Mesendoderm (in vitro differentiated cells): Measurements from ENCODE around the gene BTF3L4.
"Not testable (repeated sequence)": the region's sequence is repeated elsewhere in the genome, so short reads cannot be mapped to it uniquely, and the experiment has no call there.

Experiments used
- DNase-seq: peaks from one replicate; pipeline ENCODE4 v3.0.0; 2013
- H2AK5ac ChIP-seq: 2 replicates; pipeline ENCODE4 v1.6.1; 2013; ENCODE audit warnings: low read length, inconsistent platforms
- H2BK120ac ChIP-seq: 2 replicates; pipeline ENCODE4 v1.6.1; 2013; ENCODE audit warnings: low read depth, mild to moderate bottlenecking, low read length, moderate library complexity, mixed read lengths
- H2BK15ac ChIP-seq: replicated peaks from 2 replicates; pipeline ENCODE4 v1.6.1; 2013; ENCODE audit warnings: low read depth, mild to moderate bottlenecking, moderate library complexity
- H2BK5ac ChIP-seq: 2 replicates; pipeline ENCODE4 v1.6.1; 2013; ENCODE audit warnings: low read length, inconsistent platforms
- H3K18ac ChIP-seq: 2 replicates; pipeline ENCODE4 v1.6.1; 2013; ENCODE audit warnings: mild to moderate bottlenecking, low read length, mixed read lengths
- H3K23ac ChIP-seq: one replicate; pipeline ENCODE4 v1.6.1; 2013; ENCODE audit warnings: low read length
- H3K27ac ChIP-seq: 2 replicates; pipeline ENCODE4 v1.5.1; 2013; ENCODE audit warnings: low read depth, mild to moderate bottlenecking, inconsistent platforms, low read length, moderate library complexity
- H3K27me3 ChIP-seq: 2 replicates; pipeline ENCODE4 v1.6.1; 2013; ENCODE audit warnings: low read length, control low read depth, mild to moderate bottlenecking, inconsistent platforms; ENCODE audit not compliant: insufficient read depth, poor library complexity
- H3K36me3 ChIP-seq: 2 replicates; pipeline ENCODE4 v1.6.1; 2013; ENCODE audit warnings: low read length, inconsistent platforms; ENCODE audit not compliant: control insufficient read depth, insufficient read depth
- H3K4ac ChIP-seq: one replicate; pipeline ENCODE4 v1.6.1; 2013; ENCODE audit warnings: low read depth, mild to moderate bottlenecking, low read length, moderate library complexity
- H3K4me1 ChIP-seq: 2 replicates; pipeline ENCODE4 v1.6.1; 2013; ENCODE audit warnings: low read depth, low read length, inconsistent platforms; ENCODE audit not compliant: control insufficient read depth
- H3K4me2 ChIP-seq: 2 replicates; pipeline ENCODE4 v1.6.1; 2013; ENCODE audit warnings: low read length
- H3K4me3 ChIP-seq: 2 replicates; pipeline ENCODE4 v1.5.1; 2013; ENCODE audit warnings: mild to moderate bottlenecking, low read length
- H3K56ac ChIP-seq: one replicate; pipeline ENCODE4 v1.6.1; 2013; ENCODE audit warnings: low read length
- H3K79me1 ChIP-seq: 2 replicates; pipeline ENCODE4 v1.6.1; 2013; ENCODE audit warnings: low read length, inconsistent platforms
- H3K79me2 ChIP-seq: 2 replicates; pipeline ENCODE4 v1.6.1; 2013; ENCODE audit warnings: mild to moderate bottlenecking, low read length; ENCODE audit not compliant: control insufficient read depth, insufficient read depth
- H3K9ac ChIP-seq: 2 replicates; pipeline ENCODE4 v1.6.1; 2013; ENCODE audit warnings: low read length, inconsistent platforms
- H4K5ac ChIP-seq: one replicate; pipeline ENCODE4 v1.6.1; 2013; ENCODE audit warnings: low read length
- H4K8ac ChIP-seq: one replicate; pipeline ENCODE4 v1.6.1; 2013; ENCODE audit warnings: low read depth, mild to moderate bottlenecking, control low read depth, low read length, moderate library complexity
- WGBS: extraction: QIAGEN DNeasy Blood & Tissue Kit; methylation state at CpG from one replicate; pipeline ENCODE4 v1.1.7; 2013; ENCODE audit warnings: low lambda C conversion rate, missing lambda C conversion rate; ENCODE audit not compliant: insufficient coverage; ENCODE audit errors: extremely low coverage; 5-methylcytosine and 5-hydroxymethylcytosine counted together

Gene BTF3L4

GRCh38 chr1:52034050-52034384 lies 22.1 kb upstream of the BTF3L4 start:
- H3K36me3 ChIP-seq, result no peaks in the 10 kb centered on the region
- no CpG with 5 or more reads among the region's 2 CpGs for whole genome bisulfite sequencing
- DNase-seq, result no peak
- H3K79me2 ChIP-seq, result peaks cover 10% of the 10 kb centered on the region
- no peak overlapping the region for H3K23ac ChIP-seq
- no peaks in the 10 kb centered on the region for H3K4me1 ChIP-seq
- H3K9ac ChIP-seq, result no peak overlapping the region
- no peak overlapping the region for H3K56ac ChIP-seq
- no peak overlapping the region for H2BK120ac ChIP-seq
- H4K8ac ChIP-seq, result no peak overlapping the region
- no peak overlapping the region for H4K5ac ChIP-seq
- H3K18ac ChIP-seq, result no peak overlapping the region
- H2BK5ac ChIP-seq, result no peak overlapping the region
- H3K79me1 ChIP-seq, result peaks cover 7% of the 10 kb centered on the region
- no peak overlapping the region for H2AK5ac ChIP-seq
- no peak overlapping the region for H3K4ac ChIP-seq
- no peak overlapping the region for H3K4me2 ChIP-seq
- no peak overlapping the region for H3K4me3 ChIP-seq
- H3K27ac ChIP-seq, result no peak overlapping the region
- H3K27me3 ChIP-seq, result no peaks in the 10 kb centered on the region
- no peak overlapping the region for H2BK15ac ChIP-seq

GRCh38 chr1:52037402-52037814 lies 18.7 kb upstream of the BTF3L4 start:
- no peak overlapping the region for H3K23ac ChIP-seq
- no peak overlapping the region for H3K4me3 ChIP-seq
- H2BK5ac ChIP-seq, result no peak overlapping the region
- H3K27ac ChIP-seq, result no peak overlapping the region
- H3K9ac ChIP-seq, result no peak overlapping the region
- no CpG with 5 or more reads among the region's 5 CpGs for WGBS
- peaks cover 2% of the 10 kb centered on the region for H3K79me1 ChIP-seq
- H3K27me3 ChIP-seq, result no peaks in the 10 kb centered on the region
- no peaks in the 10 kb centered on the region for H3K4me1 ChIP-seq
- peaks cover 5% of the 10 kb centered on the region for H3K79me2 ChIP-seq
- no peak overlapping the region for H3K4ac ChIP-seq
- H3K56ac ChIP-seq, result no peak overlapping the region
- no peak overlapping the region for H2AK5ac ChIP-seq
- H2BK15ac ChIP-seq, result no peak overlapping the region
- H3K36me3 ChIP-seq, result no peaks in the 10 kb centered on the region
- DNase-seq, result no peak
- H2BK120ac ChIP-seq, result no peak overlapping the region
- no peak overlapping the region for H4K5ac ChIP-seq
- no peak overlapping the region for H3K18ac ChIP-seq
- no peak overlapping the region for H4K8ac ChIP-seq
- H3K4me2 ChIP-seq, result no peak overlapping the region

GRCh38 chr1:52037909-52038308 lies 18.2 kb upstream of the BTF3L4 start:
- no peak overlapping the region for H3K4me3 ChIP-seq
- no peak overlapping the region for H4K8ac ChIP-seq
- no peak overlapping the region for H3K56ac ChIP-seq
- no peaks in the 10 kb centered on the region for H3K36me3 ChIP-seq
- peaks cover 1% of the 10 kb centered on the region for H3K79me2 ChIP-seq
- no peak overlapping the region for H2AK5ac ChIP-seq
- H3K9ac ChIP-seq, result no peak overlapping the region
- H3K27ac ChIP-seq, result no peak overlapping the region
- no peak overlapping the region for H3K4me2 ChIP-seq
- H3K27me3 ChIP-seq, result no peaks in the 10 kb centered on the region
- peaks cover 3% of the 10 kb centered on the region for H3K79me1 ChIP-seq
- H3K18ac ChIP-seq, result no peak overlapping the region
- H4K5ac ChIP-seq, result no peak overlapping the region
- H2BK120ac ChIP-seq, result no peak overlapping the region
- H2BK5ac ChIP-seq, result no peak overlapping the region
- H2BK15ac ChIP-seq, result no peak overlapping the region
- no CpG with 5 or more reads among the region's 1 CpG for WGBS
- DNase-seq, result no peak
- H3K23ac ChIP-seq, result no peak overlapping the region
- no peaks in the 10 kb centered on the region for H3K4me1 ChIP-seq
- no peak overlapping the region for H3K4ac ChIP-seq

- DNase-seq, result no peak
- H3K27ac ChIP-seq, result no peak overlapping the region
- H3K56ac ChIP-seq, result no peak overlapping the region
- H3K9ac ChIP-seq, result no peak overlapping the region
- no peaks in the 10 kb centered on the region for H3K36me3 ChIP-seq
- no peak overlapping the region for H3K4me2 ChIP-seq
- no peak overlapping the region for H4K8ac ChIP-seq
- peaks cover 3% of the 10 kb centered on the region for H3K79me2 ChIP-seq
- no peak overlapping the region for H2BK15ac ChIP-seq
- H2BK5ac ChIP-seq, result no peak overlapping the region
- no peak overlapping the region for H2BK120ac ChIP-seq
- H3K4me1 ChIP-seq, result no peaks in the 10 kb centered on the region
- H3K4ac ChIP-seq, result no peak overlapping the region
- H3K27me3 ChIP-seq, result no peaks in the 10 kb centered on the region
- H4K5ac ChIP-seq, result no peak overlapping the region
- no peak overlapping the region for H3K18ac ChIP-seq
- no peak overlapping the region for H2AK5ac ChIP-seq
- peaks cover 2% of the 10 kb centered on the region for H3K79me1 ChIP-seq
- H3K23ac ChIP-seq, result no peak overlapping the region
- WGBS, result no CpG with 5 or more reads among the region's 4 CpGs
- no peak overlapping the region for H3K4me3 ChIP-seq
These were observed 14.4 kb upstream of the BTF3L4 start for GRCh38 chr1:52041551-52042185.

GRCh38 chr1:52045236-52045635 lies 10.9 kb upstream of the BTF3L4 start:
- no CpG with 5 or more reads among the region's 2 CpGs for WGBS
- no peaks in the 10 kb centered on the region for H3K36me3 ChIP-seq
- no peak overlapping the region for H3K23ac ChIP-seq
- no peak overlapping the region for H3K18ac ChIP-seq
- peaks cover 6% of the 10 kb centered on the region for H3K79me1 ChIP-seq
- no peaks in the 10 kb centered on the region for H3K4me1 ChIP-seq
- H3K27ac ChIP-seq, result no peak overlapping the region
- no peak overlapping the region for H3K4me3 ChIP-seq
- no peak overlapping the region for H2BK5ac ChIP-seq
- H3K4me2 ChIP-seq, result no peak overlapping the region
- H3K79me2 ChIP-seq, result peaks cover 3% of the 10 kb centered on the region
- no peak overlapping the region for H3K9ac ChIP-seq
- H3K4ac ChIP-seq, result no peak overlapping the region
- H4K5ac ChIP-seq, result no peak overlapping the region
- DNase-seq, result no peak
- no peak overlapping the region for H2AK5ac ChIP-seq
- no peak overlapping the region for H4K8ac ChIP-seq
- H3K27me3 ChIP-seq, result no peaks in the 10 kb centered on the region
- no peak overlapping the region for H2BK120ac ChIP-seq
- H3K56ac ChIP-seq, result no peak overlapping the region
- H2BK15ac ChIP-seq, result no peak overlapping the region

- not testable (repeated sequence) for H3K4me2 ChIP-seq, H2BK15ac ChIP-seq, H3K27ac ChIP-seq, H3K79me2 ChIP-seq, H4K8ac ChIP-seq, H3K9ac ChIP-seq, H4K5ac ChIP-seq, H3K4me1 ChIP-seq, H3K18ac ChIP-seq, H3K27me3 ChIP-seq, H2BK5ac ChIP-seq, DNase-seq, H3K23ac ChIP-seq, H3K4ac ChIP-seq, H3K4me3 ChIP-seq, H2AK5ac ChIP-seq, H3K79me1 ChIP-seq, H3K36me3 ChIP-seq, H2BK120ac ChIP-seq, H3K56ac ChIP-seq
- WGBS, result no CpG with 5 or more reads among the region's 4 CpGs
These were observed 10.4 kb upstream of the BTF3L4 start for GRCh38 chr1:52045666-52046195.
